SK-N-SH (cell line): ENCODE data around the gene MYLK. TPM values are rescaled to one million over a fixed set of nuclear protein-coding genes. Genes with fewer than 3 reads are reported as not detected.

Experiments used
- CTCF ChIA-PET: fragments of 300-600, 350-600 bp; formaldehyde crosslinking; extraction: SDS; loops from one replicate; lab custom pipeline; 2021; lab: Yijun Ruan, JAX
- POLR2A ChIA-PET: fragments of 350-600 bp; sonication (Branson Sonifier 250); formaldehyde crosslinking; extraction: SDS; loops from one replicate; lab custom pipeline; 2020; ENCODE audit warnings: antibody characterized with exemption, inconsistent platforms; lab: Yijun Ruan, JAX
- DNase-seq: peaks from one replicate; pipeline ENCODE4 v3.0.0; 2012
- H2AFZ ChIP-seq: fragments of 200-600 bp; sonication (generic); 2 replicates; pipeline ENCODE4 v1.8.1; 2016; ENCODE audit warnings: antibody characterized with exemption, mild to moderate bottlenecking, low read depth
- H3F3A ChIP-seq: fragments of 200-600 bp; sonication (generic); replicated peaks from 2 replicates; pipeline ENCODE3; 2016; ENCODE audit warnings: antibody characterized with exemption, mild to moderate bottlenecking; ENCODE audit not compliant: insufficient read depth
- H3K27ac ChIP-seq, 2 experiments: fragments of 200-500 bp in 1 of 2; fragments of 200-600 bp in 1 of 2; sonication (Bioruptor generic) in 1 of 2; sonication (generic), shearing (Covaris generic) in 1 of 2; 2 replicates each; pipeline versions ENCODE4 v1.5.1 to v1.6.1; 2014 to 2016; ENCODE audit warnings: low read depth in 2 of 2, inconsistent platforms in 1 of 2, low read length in 1 of 2, mild to moderate bottlenecking in 1 of 2, mixed read lengths in 1 of 2
- H3K27me3 ChIP-seq: fragments of 200-600 bp; sonication (generic), shearing (Covaris generic); 2 replicates; pipeline ENCODE4 v1.6.1; 2016; ENCODE audit warnings: mixed run types; ENCODE audit not compliant: insufficient read depth
- H3K36me3 ChIP-seq, 2 experiments: fragments of 200-500 bp in 1 of 2; fragments of 200-600 bp in 1 of 2; sonication (Bioruptor generic) in 1 of 2; sonication (generic) in 1 of 2; replicated peaks in 1 of 2; 2 replicates each; pipeline versions ENCODE3 to v1.5.1; 2014 to 2016; ENCODE audit warnings: low read length in 1 of 2, mild to moderate bottlenecking in 1 of 2; ENCODE audit not compliant: insufficient read depth in 2 of 2, control insufficient read depth in 1 of 2
- H3K4me1 ChIP-seq, 2 experiments: fragments of 200-500 bp in 1 of 2; fragments of 200-600 bp in 1 of 2; sonication (Bioruptor generic) in 1 of 2; sonication (generic), shearing (Covaris generic) in 1 of 2; 2 replicates each; pipeline versions ENCODE4 v1.5.1 to v1.6.1; 2014 to 2016; ENCODE audit warnings: low read depth in 1 of 2, low read length in 1 of 2, mixed run types in 1 of 2; ENCODE audit not compliant: insufficient read depth in 2 of 2, control insufficient read depth in 1 of 2
- H3K4me2 ChIP-seq: fragments of 200-600 bp; sonication (generic), shearing (Covaris generic); 2 replicates; pipeline ENCODE4 v1.6.1; 2017; ENCODE audit warnings: mixed run types
- H3K4me3 ChIP-seq, 2 experiments: fragments of 200-500 bp in 1 of 2; fragments of 200-600 bp in 1 of 2; sonication (Bioruptor generic) in 1 of 2; sonication (generic), shearing (Covaris generic) in 1 of 2; 2 replicates each; pipeline versions ENCODE4 v1.5.1 to v1.8.1; 2014 to 2016; ENCODE audit warnings: low read depth in 2 of 2, inconsistent platforms in 1 of 2, low read length in 1 of 2, mild to moderate bottlenecking in 1 of 2, mixed read lengths in 1 of 2, moderate library complexity in 1 of 2
- H3K79me2 ChIP-seq: fragments of 200-600 bp; sonication (generic); 2 replicates; pipeline ENCODE4 v1.8.1; 2017; ENCODE audit warnings: mild to moderate bottlenecking; ENCODE audit not compliant: insufficient read depth
- H3K9ac ChIP-seq: fragments of 200-600 bp; sonication (generic); 2 replicates; pipeline ENCODE4 v1.6.1; 2017; ENCODE audit warnings: mixed run types
- H3K9me2 ChIP-seq: fragments of 200-600 bp; sonication (generic); 2 replicates; pipeline ENCODE4 v1.6.1; 2017; ENCODE audit warnings: mixed run types
- H3K9me3 ChIP-seq: fragments of 200-600 bp; sonication (generic); 2 replicates; pipeline ENCODE4 v1.6.1; 2017; ENCODE audit warnings: mixed run types, mild to moderate bottlenecking, moderate library complexity
- H4K20me1 ChIP-seq: fragments of 200-600 bp; sonication (generic); 2 replicates; pipeline ENCODE4 v1.6.1; 2017; ENCODE audit warnings: mild to moderate bottlenecking, mixed run types; ENCODE audit not compliant: insufficient read depth
- ELF1 ChIP-seq: IDR thresholded peaks from 2 replicates; pipeline ENCODE4 v1.4.0; 2012
- EP300 ChIP-seq, 2 experiments: IDR thresholded peaks; 2 replicates each; pipeline versions ENCODE4 v1.4.0 to v1.6.1; 2012; ENCODE audit warnings: borderline replicate concordance in 1 of 2, low read depth in 1 of 2, low read length in 1 of 2
- EZH2phosphoT487 ChIP-seq: fragments of 200-600 bp; sonication (generic); IDR thresholded peaks from 2 replicates; pipeline ENCODE4 v1.6.1; 2017; ENCODE audit warnings: low read depth, mixed run types, mild to moderate bottlenecking, antibody characterized with exemption, moderate library complexity, borderline replicate concordance
- FOSL2 ChIP-seq: IDR thresholded peaks from 2 replicates; pipeline ENCODE4 v1.4.0; 2012; ENCODE audit warnings: low read depth, mild to moderate bottlenecking, moderate library complexity, borderline replicate concordance
- FOXM1 ChIP-seq: IDR thresholded peaks from 2 replicates; pipeline ENCODE4 v1.4.0; 2012; ENCODE audit warnings: low read depth, mild to moderate bottlenecking
- GATA2 ChIP-seq: sonication (generic); formaldehyde crosslinking; IDR thresholded peaks from 2 replicates; pipeline ENCODE4 v1.5.0; 2020; ENCODE audit warnings: mild to moderate bottlenecking, missing genetic modification reagents
- JUND ChIP-seq: IDR thresholded peaks from 2 replicates; pipeline ENCODE4 v1.4.0; 2012
- MAX ChIP-seq: IDR thresholded peaks from 2 replicates; pipeline ENCODE4 v1.4.0; 2012; ENCODE audit warnings: low read depth
- MEF2A ChIP-seq: IDR thresholded peaks from 2 replicates; pipeline ENCODE4 v1.4.0; 2012; ENCODE audit warnings: low read depth, borderline replicate concordance
- NFIC ChIP-seq: IDR thresholded peaks from 2 replicates; pipeline ENCODE4 v1.4.0; 2012; ENCODE audit warnings: borderline replicate concordance
- PBX3 ChIP-seq: IDR thresholded peaks from 2 replicates; pipeline ENCODE4; 2012
- POLR2AphosphoS5 ChIP-seq: IDR thresholded peaks from 2 replicates; pipeline ENCODE4 v1.6.1; 2012; ENCODE audit warnings: low read depth, low read length
- RAD21 ChIP-seq: IDR thresholded peaks from 2 replicates; pipeline ENCODE4 v1.6.1; 2012; ENCODE audit warnings: mild to moderate bottlenecking, low read length
- RCOR1 ChIP-seq: fragments of 150-350 bp; IDR thresholded peaks from 2 replicates; pipeline ENCODE4 v1.6.1; 2017; ENCODE audit warnings: antibody characterized with exemption, low read length
- REST ChIP-seq: IDR thresholded peaks from 2 replicates; pipeline ENCODE4 v1.6.1; 2012; ENCODE audit warnings: mild to moderate bottlenecking, low read depth, low read length, moderate library complexity
- RFX5 ChIP-seq: IDR thresholded peaks from 2 replicates; pipeline ENCODE4 v1.6.1; 2012; ENCODE audit warnings: mild to moderate bottlenecking, improper control_type of control experiment, low read length
- RXRA ChIP-seq: IDR thresholded peaks from 2 replicates; pipeline ENCODE4 v1.4.0; 2012; ENCODE audit warnings: low read depth, mild to moderate bottlenecking, borderline replicate concordance
- SIN3A ChIP-seq: IDR thresholded peaks from 2 replicates; pipeline ENCODE4 v1.6.1; 2012; ENCODE audit warnings: low read depth, mild to moderate bottlenecking, low read length, moderate library complexity, borderline replicate concordance
- SMC3 ChIP-seq: IDR thresholded peaks from 2 replicates; pipeline ENCODE4 v1.6.1; 2012; ENCODE audit warnings: low read depth, low read length, improper control_type of control experiment
- TCF12 ChIP-seq: IDR thresholded peaks from 2 replicates; pipeline ENCODE4 v1.4.0; 2012
- TEAD4 ChIP-seq: IDR thresholded peaks from 2 replicates; pipeline ENCODE4 v1.4.0; 2012; ENCODE audit warnings: mild to moderate bottlenecking, borderline replicate concordance; ENCODE audit not compliant: insufficient read depth
- YY1 ChIP-seq: IDR thresholded peaks from 2 replicates; pipeline ENCODE4 v1.4.0; 2012; ENCODE audit warnings: low read depth, mild to moderate bottlenecking
- ZBTB33 ChIP-seq: IDR thresholded peaks from 2 replicates; pipeline ENCODE4 v1.4.0; 2012; ENCODE audit warnings: low read depth, borderline replicate concordance
- WGBS: methylation state at CpG from one replicate; pipeline ENCODE4 v1.1.6; 2017; ENCODE audit warnings: low lambda C conversion rate; 5-methylcytosine and 5-hydroxymethylcytosine counted together
- polyA plus RNA-seq, 3 experiments: library from polyadenylated mRNA; depleted of rRNA; stranded (reverse); fragments of >200 nt; gene quantifications; 2 replicates each; pipeline ENCODE4 v1.2.3, GENCODE V29; 2012

The MYLK gene
- polyA plus RNA-seq, 1 of the 3 experiments (the other 2 are of a cell fraction) = 272 TPM

- peaks cover 38 to 75% of the 10 kb centered on the region in 2 experiments for H3K36me3 ChIP-seq
- H3K9me2 ChIP-seq = no peaks in the 10 kb centered on the region
- H3K27me3 ChIP-seq = no peaks in the 10 kb centered on the region
- H3K9ac ChIP-seq = peak overlapping the region; percentile 22; the same call in 1 of the 2 replicates
- H3K4me1 ChIP-seq = peaks cover 0 to 18% of the 10 kb centered on the region in 2 experiments; a peak in 3 of 4 replicates
- no peaks in the 10 kb centered on the region for H4K20me1 ChIP-seq
- ChIA-PET CTCF (no interaction called here), POLR2A (no interaction called here)
- peak overlapping the region; percentile 67 to 85; a peak in 3 of 4 replicates for H3K27ac ChIP-seq
- no peak overlapping the region for H2AFZ ChIP-seq
- peaks cover 86% of the 10 kb centered on the region for H3K79me2 ChIP-seq
- DNase-seq = no peak
- no peak overlapping the region for H3K4me3 ChIP-seq
- peak; percentile 56 to 99 for TF ChIP-seq EP300 (IDR thresholded peaks at IDR 0.05; ENCODE audit: borderline replicate concordance in 1 of 2, low read depth in 1 of 2, low read length in 1 of 2)
- no peak for TF ChIP-seq SMC3
- peak; percentile 95 for TF ChIP-seq PBX3
- peak; percentile 87 for TF ChIP-seq FOSL2
- peak; percentile 85; the same call in 1 of the 2 replicates for TF ChIP-seq RXRA
- peak; percentile 96 for TF ChIP-seq TCF12
- TF ChIP-seq NFIC = peak; percentile 92
- TF ChIP-seq RCOR1 = no peak
- no peak for TF ChIP-seq GATA2
- peak; percentile 60; the same call in 1 of the 2 replicates for TF ChIP-seq SIN3A
- TF ChIP-seq RAD21 = no peak
- peak; percentile 89 for TF ChIP-seq JUND
- no peak for TF ChIP-seq RFX5
- no peak for TF ChIP-seq EZH2phosphoT487
- TF ChIP-seq MAX = peak; percentile 67
- TF ChIP-seq YY1 = peak; percentile 37; the same call in 1 of the 2 replicates
- TF ChIP-seq MEF2A = peak; percentile 69; the same call in 1 of the 2 replicates
- peak; percentile 94 for TF ChIP-seq FOXM1
- peak; percentile 44; the same call in 1 of the 2 replicates for TF ChIP-seq ELF1
- TF ChIP-seq TEAD4 = peak; percentile 97
- TF ChIP-seq ZBTB33 = 0 out of 2 replicates have a peak, but pooled peaks have one; percentile 46
- TF ChIP-seq REST = peak; percentile 63
- TF ChIP-seq POLR2AphosphoS5 = peak; percentile 78; the same call in 1 of the 2 replicates
- WGBS = 10% methylated on average over 2 of the region's 2 CpGs
- H3K9me3 ChIP-seq = peaks cover 14% of the 10 kb centered on the region
- H3F3A ChIP-seq = peaks cover 53% of the 10 kb centered on the region
- H3K4me2 ChIP-seq = peak overlapping the region; percentile 50
Observed at GRCh38 chr3:123834631-123835030, 49.5 kb downstream of the MYLK start.
